AG09309 (cell line): ENCODE results near the gene IFNL2.

Experiments
- DNase-seq: peaks from one replicate; pipeline ENCODE4 v3.0.0-alpha.2; 2010; ENCODE audit warnings: low read depth
- H3K4me3 ChIP-seq: 2 replicates; pipeline ENCODE4 v1.5.1; 2011; ENCODE audit warnings: mild to moderate bottlenecking, low read depth, low read length, moderate library complexity; ENCODE audit not compliant: control insufficient read depth
- CTCF ChIP-seq: IDR thresholded peaks from 2 replicates; pipeline ENCODE4 v1.5.1; 2011; ENCODE audit warnings: mild to moderate bottlenecking, low read depth, low read length, inconsistent platforms; ENCODE audit not compliant: insufficient read depth, control insufficient read depth; ENCODE audit errors: missing control alignments

The IFNL2 gene

GRCh38 chr19:39319098-39319891, 51.1 kb downstream of the IFNL2 start:
- no peak for TF ChIP-seq CTCF
- H3K4me3 ChIP-seq, result no peak overlapping the region
- DNase-seq, result no peak
